Stomach (tissue), 9 donors: ENCODE measurements around the gene DOCK8. TPM values are rescaled to one million over a fixed set of nuclear protein-coding genes. Genes with fewer than 3 reads are reported as not detected.

Experiments used
- DNase-seq, 2 donors: peaks; one replicate each; pipeline versions ENCODE4 v3.0.0 to v3.0.0-alpha.2; 2013 to 2019
- H3K27ac ChIP-seq, 5 donors: fragments of 200-600 bp in 4 of 5; sonication (generic) in 4 of 5; one replicate each; pipeline ENCODE4 v1.5.1; 2013 to 2019; ENCODE audit warnings: mild to moderate bottlenecking in 1 of 5, moderate library complexity in 1 of 5
- H3K27me3 ChIP-seq, 3 donors: fragments of 200-600 bp; sonication (generic); one replicate each; pipeline ENCODE4 v1.5.1; 2017 to 2019; ENCODE audit warnings: mixed run types in 1 of 3
- H3K36me3 ChIP-seq, 4 donors: fragments of 200-600 bp; sonication (generic); 1 replicate in 3 of 4; 2 replicates in 1 of 4; pipeline ENCODE4 v1.5.1; 2016 to 2019
- H3K4me1 ChIP-seq, 4 donors: fragments of 200-600 bp; sonication (generic); one replicate each; pipeline ENCODE4 v1.5.1; 2016 to 2019
- H3K4me3 ChIP-seq, 4 donors: fragments of 200-600 bp; sonication (generic) in 3 of 4; one replicate each; pipeline ENCODE4 v1.5.1; 2016 to 2019; ENCODE audit warnings: mild to moderate bottlenecking in 1 of 4
- H3K9me3 ChIP-seq, 4 donors: fragments of 200-600 bp; sonication (generic); one replicate each; pipeline ENCODE4 v1.5.1; 2016 to 2019
- EP300 ChIP-seq: sonication (generic); formaldehyde crosslinking; IDR thresholded peaks from one replicate; pipeline ENCODE4 v1.6.1; 2017; ENCODE audit warnings: antibody characterized with exemption
- POLR2A ChIP-seq, 4 donors: fragments of 450-650 bp; IDR thresholded peaks; one replicate each; pipeline ENCODE4 v1.6.1; 2016; ENCODE audit warnings: antibody characterized with exemption in 4 of 4, control low read depth in 2 of 4, mild to moderate bottlenecking in 1 of 4, moderate library complexity in 1 of 4
- POLR2AphosphoS5 ChIP-seq, 3 donors: sonication (generic); formaldehyde crosslinking; IDR thresholded peaks; one replicate each; pipeline ENCODE4 v1.6.1; 2016; ENCODE audit warnings: antibody characterized with exemption in 3 of 3
- WGBS, 5 donors: extraction: QIAGEN DNeasy Blood & Tissue Kit in 3 of 5; methylation state at CpG; one replicate each; pipeline versions ENCODE4 v1.1.5 to v1.1.7; 2013 to 2018; 5-methylcytosine and 5-hydroxymethylcytosine counted together
- intact Hi-C: fragments of 100-400 bp; cut with DNase I; formaldehyde crosslinking; loops from one replicate; pipeline ENCODE4 v1.15.1; 2023; ENCODE audit warnings: low total_unique reads
- polyA plus RNA-seq, 3 donors: library from polyadenylated mRNA; stranded (reverse); fragments of 200-250 nt; gene quantifications; one replicate each; pipeline ENCODE4 v1.2.3, GENCODE V29; 2013
- total RNA-seq, 5 donors: library from RNA; depleted of rRNA; stranded (reverse); fragments of >200 nt; gene quantifications; one replicate each; pipeline versions ENCODE4 v1.1.0 to v1.2.3, GENCODE V29; 2014 to 2016
- TF ChIP-seq, protein P1 (sequence below), 7 experiments: fragments of 450-650 bp in 4 of 7; fragments of 200-600 bp in 3 of 7; sonication (generic) in 3 of 7; IDR thresholded peaks; one replicate each; pipeline ENCODE4 v1.5.1; 2016 to 2019; ENCODE audit warnings: antibody characterized with exemption in 7 of 7, control low read depth in 2 of 7, mild to moderate bottlenecking in 1 of 7
- donor health status: healthy with polysubstance abuse.
- donor health status: Bipolar disorder and iron deficiency.
- donor health status: healthy.

DOCK8 gene
- total and polyA plus RNA-seq, 8 donors = 2.8 to 191 (median 10.2) TPM

DNA sequence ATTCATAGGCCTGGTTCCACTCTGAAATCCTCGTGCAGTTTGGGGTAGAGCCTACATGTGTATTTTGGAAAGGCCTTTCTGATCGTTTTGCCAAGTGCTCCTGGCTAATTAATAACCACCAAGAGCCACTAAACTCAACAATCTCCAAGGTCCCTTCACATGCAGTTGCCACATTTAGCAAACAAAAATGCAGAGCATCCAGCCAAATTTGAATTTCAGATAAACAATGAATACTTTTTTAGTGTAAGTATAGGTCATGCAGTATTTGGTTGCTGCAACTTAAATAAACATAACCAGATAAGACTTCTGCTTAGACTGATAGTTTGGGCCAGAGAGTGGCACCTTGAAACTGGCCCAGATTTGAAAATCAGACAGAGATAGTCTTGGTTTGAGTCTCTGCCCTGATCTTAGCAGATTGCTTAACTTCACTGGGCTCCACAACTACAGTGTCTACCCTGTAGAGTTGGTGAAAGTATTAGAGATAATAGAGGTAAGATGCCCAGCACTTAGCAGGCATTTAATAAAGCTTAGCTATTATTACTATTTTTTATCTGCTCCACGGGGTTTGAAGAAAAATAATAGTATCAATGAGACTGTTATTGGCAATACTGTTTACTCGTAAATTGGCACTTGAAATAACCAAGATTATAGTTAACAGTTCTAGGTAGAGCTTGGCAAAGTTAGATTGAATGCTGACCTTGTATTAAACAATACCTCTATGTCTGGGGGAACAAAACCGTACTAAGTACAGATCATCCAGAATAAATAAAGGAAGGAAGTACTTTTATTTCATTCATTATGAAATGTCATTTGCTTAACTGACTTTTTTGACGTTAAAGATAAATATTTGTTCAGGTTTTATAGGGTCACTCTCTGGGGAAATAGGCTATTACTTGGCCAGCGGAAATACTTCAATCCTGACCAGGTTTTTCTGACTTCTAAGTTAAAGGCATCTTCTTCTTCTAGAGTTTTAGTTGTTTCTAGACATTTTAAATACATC, 274.8 kb downstream of the DOCK8 start:
- Histone ChIP-seq H3K27ac (peak overlapping the region in 2 of 5 donors; percentile 1 to 18), H3K4me1 (peaks cover 5 to 41% (median 28%) of the 10 kb centered on the region in 4 donors), H3K9me3 (no peaks in the 10 kb centered on the region), H3K27me3 (no peaks in the 10 kb centered on the region), H3K36me3 (no peaks in the 10 kb centered on the region), H3K4me3 (no peak overlapping the region)
- intact Hi-C loops = no loop called here
- TF ChIP-seq POLR2A (IDR thresholded peaks at IDR 0.05) (no peak), POLR2AphosphoS5 (IDR thresholded peaks at IDR 0.05) (peak in 2 of 3 donors; percentile 40 to 45)
- WGBS, 5 donors = 18 to 35% (median 24%) methylated on average over 7 of the region's 7 CpGs
- DNase-seq = peak; percentile 20 to 50

DNA sequence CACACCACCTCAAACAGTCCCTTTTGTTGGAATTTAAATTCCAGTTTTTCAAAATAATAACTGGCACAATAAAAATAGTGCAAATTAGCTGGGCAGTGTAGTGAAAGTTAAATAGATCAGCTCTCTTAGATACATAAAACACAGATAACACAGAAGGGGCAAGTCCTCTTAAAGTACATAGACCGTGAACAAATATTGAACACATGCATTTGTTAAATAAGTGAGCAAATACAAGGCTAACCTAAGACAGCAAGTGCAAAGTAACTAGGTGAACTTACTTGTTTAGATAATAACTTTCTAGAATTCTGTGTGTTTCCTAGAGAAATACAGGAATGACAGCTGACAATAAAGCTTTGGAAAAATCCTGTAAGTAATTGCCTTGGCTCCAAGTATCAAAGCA, 280.1 kb downstream of the DOCK8 start:
- H3K27ac ChIP-seq = peak overlapping the region in 1 of 5 donors; percentile 34
- 29 to 75% (median 55%) methylated on average over 1 of the region's 1 CpG for WGBS, 5 donors
- H3K4me3 ChIP-seq = no peak overlapping the region
- TF ChIP-seq POLR2A (IDR thresholded peaks at IDR 0.05) = no peak
- TF ChIP-seq POLR2AphosphoS5 (IDR thresholded peaks at IDR 0.05) = peak in 1 of 3 donors; percentile 22
- H3K4me1 ChIP-seq = peaks cover 5 to 35% (median 22%) of the 10 kb centered on the region in 4 donors
- H3K27me3 ChIP-seq = peaks cover 0 to 4% (median 0%) of the 10 kb centered on the region in 3 donors
- intact Hi-C loops = no loop called here
- no peaks in the 10 kb centered on the region for H3K9me3 ChIP-seq
- no peaks in the 10 kb centered on the region for H3K36me3 ChIP-seq
- no peak for DNase-seq

DNA sequence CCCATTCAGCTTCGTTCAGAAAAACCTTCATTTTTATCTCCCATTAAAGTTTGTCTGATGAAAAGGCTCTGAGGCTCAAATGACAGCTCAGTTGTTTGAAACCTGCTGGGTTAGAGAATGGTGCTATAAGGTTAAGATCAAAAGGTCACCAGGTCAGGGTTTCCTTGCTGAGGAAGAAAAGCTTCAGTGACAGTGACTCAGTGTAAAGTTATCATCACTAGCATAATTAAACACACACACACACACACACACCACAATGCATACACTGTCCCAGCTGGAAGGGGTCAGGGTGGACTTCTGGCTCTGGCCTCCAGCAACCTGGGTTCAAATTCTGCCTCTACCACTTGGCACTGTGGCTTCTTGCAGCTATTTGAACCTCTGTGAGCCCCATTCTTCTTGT, 281.1 kb downstream of the DOCK8 start:
- Histone ChIP-seq H3K4me1 (peaks cover 4 to 25% (median 14%) of the 10 kb centered on the region in 4 donors), H3K4me3 (no peak overlapping the region), H3K36me3 (no peaks in the 10 kb centered on the region), H3K27me3 (peaks cover 0 to 4% (median 0%) of the 10 kb centered on the region in 3 donors), H3K9me3 (no peaks in the 10 kb centered on the region), H3K27ac (no peak overlapping the region)
- intact Hi-C loops = no loop called here
- no peak for DNase-seq
- TF ChIP-seq POLR2AphosphoS5 (IDR thresholded peaks at IDR 0.05) = no peak
- TF ChIP-seq EP300 = no peak
- TF ChIP-seq, protein P1, sequence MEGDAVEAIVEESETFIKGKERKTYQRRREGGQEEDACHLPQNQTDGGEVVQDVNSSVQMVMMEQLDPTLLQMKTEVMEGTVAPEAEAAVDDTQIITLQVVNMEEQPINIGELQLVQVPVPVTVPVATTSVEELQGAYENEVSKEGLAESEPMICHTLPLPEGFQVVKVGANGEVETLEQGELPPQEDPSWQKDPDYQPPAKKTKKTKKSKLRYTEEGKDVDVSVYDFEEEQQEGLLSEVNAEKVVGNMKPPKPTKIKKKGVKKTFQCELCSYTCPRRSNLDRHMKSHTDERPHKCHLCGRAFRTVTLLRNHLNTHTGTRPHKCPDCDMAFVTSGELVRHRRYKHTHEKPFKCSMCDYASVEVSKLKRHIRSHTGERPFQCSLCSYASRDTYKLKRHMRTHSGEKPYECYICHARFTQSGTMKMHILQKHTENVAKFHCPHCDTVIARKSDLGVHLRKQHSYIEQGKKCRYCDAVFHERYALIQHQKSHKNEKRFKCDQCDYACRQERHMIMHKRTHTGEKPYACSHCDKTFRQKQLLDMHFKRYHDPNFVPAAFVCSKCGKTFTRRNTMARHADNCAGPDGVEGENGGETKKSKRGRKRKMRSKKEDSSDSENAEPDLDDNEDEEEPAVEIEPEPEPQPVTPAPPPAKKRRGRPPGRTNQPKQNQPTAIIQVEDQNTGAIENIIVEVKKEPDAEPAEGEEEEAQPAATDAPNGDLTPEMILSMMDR (IDR thresholded peaks at IDR 0.05) = no peak
- TF ChIP-seq POLR2A (IDR thresholded peaks at IDR 0.05) = no peak
- 10 to 53% (median 39%) methylated on average over 1 of the region's 1 CpG for WGBS, 5 donors

DNA sequence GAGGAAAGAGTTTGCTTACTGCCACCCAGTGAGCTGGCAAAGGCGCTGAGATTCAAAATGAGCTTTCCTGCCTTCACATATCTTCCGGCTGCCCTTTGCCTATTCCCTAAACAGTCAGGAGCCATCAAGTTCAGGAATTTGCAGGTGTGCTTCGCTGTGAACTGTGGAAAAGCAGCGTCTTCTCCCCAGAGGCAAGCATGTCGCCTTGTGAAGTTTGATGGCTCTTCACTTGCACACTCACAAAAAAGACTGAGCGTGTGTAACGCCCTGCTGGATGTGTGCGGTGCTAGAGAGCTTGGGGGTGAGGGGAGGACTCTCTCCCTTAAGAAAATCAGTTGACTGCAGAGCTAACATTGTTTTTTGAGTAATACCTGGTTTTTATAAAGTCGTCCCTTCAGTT, 288.7 kb downstream of the DOCK8 start:
- Histone ChIP-seq H3K27ac (peak overlapping the region in 1 of 5 donors; percentile 91), H3K4me3 (peak overlapping the region; percentile 70 to 86 (median 78)), H3K36me3 (no peaks in the 10 kb centered on the region), H3K27me3 (peaks cover 0 to 15% (median 0%) of the 10 kb centered on the region in 3 donors), H3K9me3 (no peaks in the 10 kb centered on the region), H3K4me1 (peaks cover 11 to 32% (median 28%) of the 10 kb centered on the region in 4 donors)
- DNase-seq = peak in 1 of 2 donors; percentile 24
- no peak for TF ChIP-seq POLR2A (IDR thresholded peaks at IDR 0.05)
- intact Hi-C loops = no loop called here
- WGBS, 5 donors = 61 to 79% (median 67%) methylated on average over 9 of the region's 9 CpGs

- WGBS, 5 donors = 1 to 2% (median 1%) methylated on average over 17 to 119 of the region's 119 CpGs
- DNase-seq = peak; percentile 87 to 95
- peaks cover 11 to 32% (median 28%) of the 10 kb centered on the region in 4 donors for H3K4me1 ChIP-seq
- peaks cover 0 to 15% (median 0%) of the 10 kb centered on the region in 3 donors for H3K27me3 ChIP-seq
- H3K9me3 ChIP-seq = no peaks in the 10 kb centered on the region
- TF ChIP-seq POLR2AphosphoS5 (IDR thresholded peaks at IDR 0.05) = peak in 1 of 3 donors; percentile 66
- no peak for TF ChIP-seq POLR2A (IDR thresholded peaks at IDR 0.05)
- TF ChIP-seq, protein P1 (IDR thresholded peaks at IDR 0.05) = peak in 1 of 7 experiments; percentile 38
- TF ChIP-seq EP300 = no peak
- peak within 1 kb of the TSS; percentile 83 to 96 (median 86) for H3K27ac ChIP-seq
- H3K36me3 ChIP-seq = no peaks in the 10 kb centered on the region
- intact Hi-C loops = no loop called here
- H3K4me3 ChIP-seq = peak within 1 kb of the TSS; percentile 70 to 86 (median 78)
These were observed 289.5 kb downstream of the DOCK8 start, which contains the start of gene KANK1 for GRCh38 chr9:503881-504852. Gene KANK1, plus strand, starts transcription at chr9:504695.
